ENCODE results near the gene GPR84. TPM values are rescaled to one million over a fixed set of nuclear protein-coding genes. Genes with fewer than 3 reads are reported as not detected.

Gene GPR84
- polyA plus RNA-seq, 1 of the 3 experiments (the other 2 are of a cell fraction) = 0.03 TPM

- no peaks in the 10 kb centered on the region for H3K27me3 ChIP-seq (ENCODE audit: insufficient read depth)
- TF ChIP-seq YY1 (IDR thresholded peaks at IDR 0.05; ENCODE audit: low read depth) (no peak), GABPA (IDR thresholded peaks at IDR 0.05; ENCODE audit: low read depth) (no peak), EZH2phosphoT487 (IDR thresholded peaks at IDR 0.05; ENCODE audit: borderline replicate concordance, low read depth) (no peak), RFX5 (IDR thresholded peaks at IDR 0.05; ENCODE audit: low read length) (no peak), TEAD4 (IDR thresholded peaks at IDR 0.05; ENCODE audit: borderline replicate concordance, insufficient read depth) (no peak), ELF1 (IDR thresholded peaks at IDR 0.05) (no peak), CTCF (IDR thresholded peaks at IDR 0.05) (no peak)
- TF ChIP-seq, protein P1, sequence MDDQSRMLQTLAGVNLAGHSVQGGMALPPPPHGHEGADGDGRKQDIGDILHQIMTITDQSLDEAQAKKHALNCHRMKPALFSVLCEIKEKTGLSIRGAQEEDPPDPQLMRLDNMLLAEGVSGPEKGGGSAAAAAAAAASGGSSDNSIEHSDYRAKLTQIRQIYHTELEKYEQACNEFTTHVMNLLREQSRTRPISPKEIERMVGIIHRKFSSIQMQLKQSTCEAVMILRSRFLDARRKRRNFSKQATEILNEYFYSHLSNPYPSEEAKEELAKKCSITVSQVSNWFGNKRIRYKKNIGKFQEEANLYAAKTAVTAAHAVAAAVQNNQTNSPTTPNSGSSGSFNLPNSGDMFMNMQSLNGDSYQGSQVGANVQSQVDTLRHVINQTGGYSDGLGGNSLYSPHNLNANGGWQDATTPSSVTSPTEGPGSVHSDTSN (IDR thresholded peaks at IDR 0.05) = no peak
- H3K79me2 ChIP-seq (ENCODE audit: insufficient read depth) = no peaks in the 10 kb centered on the region
- ChIA-PET CTCF (interaction anchor here (2.4 to 12.3 kb wide), 5 partner anchors 11 to 50 kb away, joined by 17 to 490 read pairs (median 125); partner anchors contain the start of genes ITGA5 and ZNF385A), POLR2A (no interaction called here)
- H3K4me3 ChIP-seq (ENCODE audit: low read depth in 2 of 2, low read length in 1 of 2) = no peak overlapping the region
- H2AFZ ChIP-seq (ENCODE audit: low read depth) = no peak overlapping the region
- no peak overlapping the region for H3K4me2 ChIP-seq
- no peaks in the 10 kb centered on the region for H4K20me1 ChIP-seq (ENCODE audit: insufficient read depth)
- H3K4me1 ChIP-seq (ENCODE audit: control insufficient read depth in 1 of 2, insufficient read depth in 2 of 2, low read depth in 1 of 2, low read length in 1 of 2) = no peaks in the 10 kb centered on the region
- peaks cover 45 to 56% of the 10 kb centered on the region in 2 experiments for H3K36me3 ChIP-seq (replicated peaks in 1 of 2; ENCODE audit: control insufficient read depth in 1 of 2, insufficient read depth in 2 of 2, low read length in 1 of 2)
- H3K9me3 ChIP-seq = no peaks in the 10 kb centered on the region
- no peaks in the 10 kb centered on the region for H3K9me2 ChIP-seq
- H3K9ac ChIP-seq = no peak overlapping the region
- H3K27ac ChIP-seq (ENCODE audit: low read depth in 2 of 2, low read length in 1 of 2) = no peak overlapping the region
- H3F3A ChIP-seq (replicated peaks; ENCODE audit: insufficient read depth) = peaks cover 22% of the 10 kb centered on the region
- 100% methylated on average over 1 of the region's 1 CpG for WGBS (ENCODE audit: low lambda C conversion rate)
- DNase-seq = no peak
Measured at GRCh38 chr12:54397157-54397556, 32.9 kb upstream of the GPR84 start.

DNA sequence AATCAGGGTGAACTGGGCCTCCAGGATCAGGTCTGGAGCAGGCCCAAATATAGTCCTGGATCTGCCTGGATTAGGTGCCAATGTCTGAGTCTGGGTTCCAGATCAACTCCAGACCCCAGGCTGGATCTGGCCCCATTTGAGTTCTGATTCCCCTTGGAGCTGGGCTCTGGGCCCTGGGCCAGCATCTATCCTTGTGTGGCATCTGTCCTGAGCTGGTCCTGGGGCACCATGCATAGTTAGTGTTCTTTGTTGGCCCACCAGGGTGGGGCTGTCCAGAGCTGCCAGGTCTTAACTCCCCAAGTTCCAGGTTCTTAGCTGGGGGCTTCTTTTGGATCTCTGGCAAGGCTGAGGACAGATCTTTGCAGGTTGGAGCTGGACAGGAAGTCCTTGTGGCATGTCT is 31.3 kb upstream of the GPR84 start:
- Histone ChIP-seq H3K9ac (no peak overlapping the region), H3K79me2 (ENCODE audit: insufficient read depth) (no peaks in the 10 kb centered on the region), H3K9me2 (no peaks in the 10 kb centered on the region), H3K4me3 (ENCODE audit: low read depth in 2 of 2, low read length in 1 of 2) (no peak overlapping the region), H3K4me2 (no peak overlapping the region), H2AFZ (ENCODE audit: low read depth) (no peak overlapping the region), H3K27ac (ENCODE audit: low read depth in 2 of 2, low read length in 1 of 2) (no peak overlapping the region), H3K4me1 (ENCODE audit: control insufficient read depth in 1 of 2, insufficient read depth in 2 of 2, low read depth in 1 of 2, low read length in 1 of 2) (peaks cover 0 to 10% of the 10 kb centered on the region in 2 experiments; a peak in 1 of 4 replicates), H3K9me3 (no peaks in the 10 kb centered on the region), H3F3A (replicated peaks; ENCODE audit: insufficient read depth) (peaks cover 14% of the 10 kb centered on the region), H3K27me3 (ENCODE audit: insufficient read depth) (no peaks in the 10 kb centered on the region), H4K20me1 (ENCODE audit: insufficient read depth) (no peaks in the 10 kb centered on the region), H3K36me3 (replicated peaks in 1 of 2; ENCODE audit: control insufficient read depth in 1 of 2, insufficient read depth in 2 of 2, low read length in 1 of 2) (peaks cover 30 to 43% of the 10 kb centered on the region in 2 experiments)
- CTCF ChIA-PET = interaction anchor here (0.8 to 12.3 kb wide), 12 partner anchors 9 to 179 kb away, joined by 3 to 490 read pairs (median 4); partner anchors contain the start of genes ITGA5 and ZNF385A
- no peak for DNase-seq
- TF ChIP-seq FOXJ3 (CRISPR knock-in tag; IDR thresholded peaks at IDR 0.05) (no peak), NRF1 (IDR thresholded peaks at IDR 0.05; ENCODE audit: low read depth, low read length) (no peak), GABPA (IDR thresholded peaks at IDR 0.05; ENCODE audit: low read depth) (no peak)
- POLR2A ChIA-PET = no interaction called here
